Activated T-cell treated with anti-CD3 and anti-CD28 coated beads for 4 hours (primary cell): ENCODE measurements around the gene OR2V1.
"Not testable (repeated sequence)": the region's sequence is repeated elsewhere in the genome, so short reads cannot be mapped to it uniquely, and the experiment has no call there.

Experiments used
- DNase-seq: peaks from one replicate; pipeline ENCODE4 v3.0.0-alpha.2; 2020

OR2V1 gene

DNA sequence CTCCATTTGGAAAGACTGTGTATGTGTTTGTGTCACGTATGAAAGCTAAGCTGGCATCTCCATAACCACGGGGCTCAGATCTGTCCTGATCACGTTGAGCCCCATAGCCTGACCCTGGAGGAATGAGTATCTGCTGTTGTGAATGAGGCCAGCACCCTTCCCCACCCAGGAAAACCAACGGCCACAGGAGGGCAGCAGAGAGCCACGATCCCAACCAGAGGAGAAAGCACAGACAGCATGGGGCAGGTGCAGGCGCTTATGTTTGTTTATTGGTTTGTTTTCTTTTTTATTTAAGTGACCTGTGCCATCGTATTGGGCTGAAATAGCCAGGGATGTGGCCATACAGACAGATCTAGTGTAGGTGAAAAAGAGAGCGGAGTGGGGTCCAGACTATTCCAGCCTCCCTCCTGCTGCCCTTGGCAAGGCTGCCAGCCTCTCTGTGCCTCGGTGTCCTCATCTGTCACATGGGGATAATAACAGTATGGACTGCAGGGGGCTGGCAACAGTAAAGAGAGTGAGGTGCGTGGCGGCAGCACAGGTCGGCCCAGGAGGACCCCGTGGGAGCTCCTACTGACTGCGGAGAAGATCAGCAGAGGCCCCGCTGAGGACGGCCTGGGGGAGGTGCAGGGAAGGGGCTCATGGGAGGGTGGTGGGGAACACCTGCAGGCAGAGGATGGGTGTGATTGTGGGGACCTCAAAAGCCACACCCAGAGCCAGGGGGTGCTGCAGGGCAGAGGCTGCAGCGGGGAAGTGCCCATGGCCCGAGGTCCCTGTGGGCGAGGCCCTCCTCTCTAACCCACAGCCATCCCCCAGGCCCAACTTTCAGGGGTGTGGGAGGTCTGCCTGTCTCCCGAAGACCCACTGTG, 28.6 kb upstream of the OR2V1 start:
- peak; percentile 95 for DNase-seq

DNA sequence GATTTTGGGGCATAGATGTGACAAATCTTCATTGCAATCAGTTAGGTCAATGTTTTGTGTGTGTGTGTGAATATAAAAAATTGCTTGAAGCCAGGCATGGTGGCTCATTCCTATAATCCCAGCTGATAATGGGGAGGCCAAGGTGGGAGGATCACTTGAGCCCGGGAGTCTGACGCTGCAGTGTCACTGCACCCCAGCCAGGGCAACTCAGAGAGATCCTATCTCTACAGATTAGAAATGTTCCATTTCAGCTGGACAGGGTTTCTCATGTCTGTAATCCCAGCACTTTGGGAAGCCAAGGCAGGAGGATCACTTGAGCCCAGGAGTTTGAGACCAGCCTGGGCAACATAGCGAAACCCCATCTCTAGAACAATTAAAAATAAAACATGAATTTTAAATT, 27.9 kb upstream of the OR2V1 start:
- no peak for DNase-seq

GRCh38 chr5:181156758-181157157, 25.8 kb upstream of the OR2V1 start:
- DNase-seq = no peak

GRCh38 chr5:181153814-181154213, 22.8 kb upstream of the OR2V1 start:
- no peak for DNase-seq

DNA sequence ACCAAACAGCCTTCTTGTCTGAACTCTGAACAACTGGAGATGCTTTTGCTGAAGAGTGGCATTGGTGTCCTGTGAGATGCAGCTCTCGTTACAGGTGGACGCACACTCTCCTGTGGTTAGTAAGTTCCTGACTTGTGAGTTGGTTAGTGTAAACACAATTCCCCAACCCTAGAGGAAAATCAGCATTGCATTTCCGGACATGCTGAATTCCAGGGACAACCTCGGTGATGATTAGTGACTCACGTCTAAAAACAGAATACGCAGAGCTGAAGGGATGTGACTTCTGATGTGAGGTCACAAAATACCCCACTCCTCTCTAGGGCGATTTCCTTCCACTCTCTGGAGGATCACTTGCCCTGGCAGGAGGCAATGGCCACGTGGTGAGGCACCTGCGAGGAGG, 21.4 kb upstream of the OR2V1 start:
- DNase-seq = no peak

DNA sequence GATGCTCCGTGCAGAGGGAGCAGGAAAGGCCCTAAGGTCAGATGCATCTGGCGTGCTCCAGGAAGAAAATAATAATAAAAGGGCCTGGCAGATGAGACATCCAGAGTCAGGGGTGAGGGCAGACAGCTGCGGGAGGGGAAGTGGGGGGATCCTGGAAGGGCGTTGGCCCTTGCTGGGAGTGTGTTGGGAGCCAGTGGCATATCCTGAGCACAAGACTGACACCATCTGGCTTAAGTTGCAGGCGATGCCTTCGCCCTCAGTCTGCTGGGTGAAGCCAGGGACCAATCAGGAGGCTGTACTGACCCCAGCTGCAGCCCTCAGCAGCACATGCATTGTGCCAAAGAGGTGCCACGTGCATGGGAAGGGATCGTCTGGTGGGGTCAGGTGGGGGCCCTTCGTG, 20.2 kb upstream of the OR2V1 start:
- DNase-seq = no peak

- no peak for DNase-seq
These were observed 19.1 kb upstream of the OR2V1 start for GRCh38 chr5:181149806-181150733.

DNA sequence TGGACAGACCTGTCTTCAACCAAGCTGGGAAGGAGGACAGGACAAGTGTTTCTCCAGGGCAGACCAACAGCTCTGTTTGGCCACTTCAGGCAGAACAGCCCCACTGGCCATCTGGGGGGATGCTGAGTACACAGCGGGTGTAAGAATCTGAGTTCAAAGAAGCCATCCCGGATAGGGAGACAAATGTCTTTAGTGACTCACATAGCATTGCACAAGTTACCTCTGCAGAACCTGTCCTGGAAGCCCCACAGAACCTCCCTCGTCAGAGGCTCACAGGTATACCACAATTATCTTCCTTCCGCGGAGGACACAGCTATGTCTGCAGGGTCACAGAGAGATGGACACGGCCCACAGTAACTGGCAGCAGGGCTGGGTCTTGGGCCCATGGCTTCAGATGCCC, 18.4 kb upstream of the OR2V1 start:
- no peak for DNase-seq

DNA sequence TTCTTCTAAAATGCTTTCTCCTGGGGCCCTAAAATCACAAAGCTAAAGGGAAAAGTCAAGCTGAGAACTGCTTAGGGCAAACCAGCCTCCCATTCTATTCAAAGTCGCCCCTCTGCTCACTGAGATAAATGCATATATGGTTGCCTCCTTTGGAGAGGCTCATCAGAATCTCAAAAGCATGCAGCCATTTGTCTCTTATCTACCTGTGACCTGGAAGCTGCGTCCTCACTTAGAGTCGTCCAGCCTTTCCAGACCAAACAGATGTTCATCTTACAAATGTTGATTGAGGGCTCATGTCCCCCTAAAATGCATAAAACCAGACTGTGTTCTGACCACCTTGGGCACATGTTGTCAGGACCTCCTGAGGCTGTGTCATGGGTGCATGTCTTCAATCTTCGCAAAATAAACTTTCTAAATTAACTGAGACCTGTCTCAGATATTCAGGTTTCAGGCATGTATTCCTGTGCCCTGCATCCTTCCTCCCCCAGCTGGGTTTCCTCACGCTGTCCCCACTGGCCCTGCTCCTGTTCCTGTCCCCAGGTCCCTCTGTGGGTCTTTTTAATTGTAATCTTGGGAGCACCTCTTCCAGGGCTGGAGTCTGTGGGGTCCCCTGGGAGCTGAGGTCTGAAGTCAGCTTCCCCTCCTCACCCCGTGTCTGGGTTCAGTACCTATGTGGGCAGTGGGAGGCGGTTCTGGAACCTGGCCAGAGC, 16.1 kb upstream of the OR2V1 start, which contains the start of gene OR2V2:
Gene OR2V2 (plus strand): TSS at position 660 of the 710 bp plus-strand sequence. CDS start 7,357 bp downstream, outside the sequence.
- DNase-seq = not testable (repeated sequence)

GRCh38 chr5:181145133-181145532, 14.2 kb upstream of the OR2V1 start:
- no peak for DNase-seq

DNA sequence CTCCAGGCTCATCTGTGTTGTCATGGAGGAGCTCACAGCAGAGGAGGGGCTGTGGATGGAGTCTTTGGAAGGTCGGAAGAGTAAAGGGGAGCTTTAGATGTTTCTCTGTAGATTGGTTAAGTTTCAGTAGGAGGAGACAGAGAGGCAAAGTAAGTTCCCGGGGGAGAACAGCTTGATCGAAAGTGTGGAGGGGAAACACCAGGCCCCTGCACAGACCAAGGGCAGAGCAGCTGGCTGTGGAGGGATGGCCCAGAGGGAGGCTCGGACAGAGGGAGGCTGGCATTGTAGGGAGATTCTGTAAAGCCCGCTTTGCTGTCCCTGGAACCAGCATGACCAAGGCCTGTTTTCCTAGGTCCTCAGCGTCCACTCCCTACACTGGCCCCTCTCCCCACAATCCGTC, 11.1 kb upstream of the OR2V1 start:
- DNase-seq = no peak

GRCh38 chr5:181140766-181141165, 9.8 kb upstream of the OR2V1 start:
- no peak for DNase-seq

DNA sequence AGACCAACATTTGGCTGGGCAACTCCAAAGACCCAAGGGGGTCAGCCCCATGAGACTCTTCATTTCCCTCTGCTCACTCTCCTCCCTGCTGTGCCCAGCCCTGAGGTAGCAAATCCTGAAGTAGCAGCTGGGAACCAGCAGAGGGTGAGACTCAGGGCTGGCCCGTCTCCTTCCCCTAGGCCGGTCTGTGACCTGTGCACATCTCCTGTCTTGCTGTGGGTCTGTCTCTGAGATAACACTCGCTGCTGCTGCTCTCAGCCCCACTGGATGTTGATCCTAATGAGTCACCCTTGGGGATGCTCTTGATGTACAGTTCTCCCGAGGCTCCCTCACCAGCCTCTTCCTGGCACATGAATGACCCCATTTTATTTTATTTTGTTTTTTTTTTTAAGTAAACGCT, 7.3 kb upstream of the OR2V1 start:
- DNase-seq = no peak

DNA sequence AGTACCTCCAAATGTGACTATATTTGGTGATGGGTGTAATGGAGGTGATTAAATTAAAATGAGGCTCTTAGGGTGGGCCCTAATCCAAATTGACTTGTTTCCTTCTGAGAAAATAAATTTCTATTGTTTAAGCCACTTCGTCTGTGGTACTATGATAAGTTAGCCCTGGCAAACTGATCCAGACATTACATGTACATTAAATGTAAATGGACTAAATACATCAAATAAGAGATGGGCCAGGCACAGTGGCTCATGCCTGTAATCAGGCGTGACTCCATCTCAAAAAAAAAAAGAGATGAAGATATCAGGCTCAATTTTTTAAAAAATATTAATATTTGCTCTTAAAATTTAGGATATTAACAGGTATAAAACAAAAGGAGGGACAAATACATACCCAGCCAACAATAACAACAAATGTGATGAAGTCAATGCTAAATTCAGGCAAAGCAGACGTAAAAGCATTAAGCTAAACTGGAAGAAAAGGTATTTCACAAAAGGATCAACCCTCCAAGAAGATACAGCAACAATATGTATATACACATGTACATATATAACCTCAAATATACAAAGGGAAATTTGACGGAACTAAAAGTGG, 5.5 kb upstream of the OR2V1 start:
- no peak for DNase-seq

DNA sequence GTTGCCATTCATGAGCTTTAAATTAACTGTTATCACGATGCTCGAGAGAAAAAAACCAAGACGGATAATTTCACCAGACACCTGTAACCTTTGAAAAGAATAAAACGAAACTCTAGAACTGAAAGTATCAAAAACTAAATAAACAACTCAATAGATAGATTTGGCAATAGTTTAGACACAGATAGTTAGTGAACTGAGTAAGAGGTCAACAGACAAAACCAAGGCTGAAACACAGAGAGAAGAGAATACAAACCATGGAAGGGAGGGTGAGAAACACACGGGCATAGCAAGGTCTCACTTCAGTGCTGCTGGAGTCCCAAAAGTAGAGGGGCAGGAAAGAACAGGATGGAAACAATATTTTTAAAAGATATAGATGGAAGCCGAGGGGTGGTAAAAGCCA, 3.3 kb upstream of the OR2V1 start:
- DNase-seq = no peak

- DNase-seq = no peak
These were observed 2.8 kb upstream of the OR2V1 start for GRCh38 chr5:181133610-181134231.

GRCh38 chr5:181133083-181133482, 2.1 kb upstream of the OR2V1 start:
- no peak for DNase-seq

DNA sequence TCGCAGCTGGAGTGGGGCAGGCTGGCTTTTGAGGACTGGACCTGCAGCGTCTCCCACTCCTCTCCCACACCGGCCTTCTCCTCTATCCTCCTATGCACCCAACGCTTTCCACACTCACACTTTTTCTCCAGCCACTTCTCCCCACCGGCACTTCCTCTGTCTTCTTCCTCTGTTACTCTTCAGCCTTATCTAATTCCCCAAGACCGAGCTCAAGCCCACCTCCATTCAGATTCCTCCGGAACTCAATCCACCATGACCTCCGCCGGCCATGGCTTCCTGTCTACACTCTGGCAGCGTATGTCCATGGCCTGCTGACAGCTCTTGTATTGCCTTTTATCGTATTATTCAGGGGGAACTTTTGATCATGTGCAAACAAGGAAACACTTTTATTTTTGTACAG, 545 bp upstream of the OR2V1 start:
- DNase-seq = no peak

DNA sequence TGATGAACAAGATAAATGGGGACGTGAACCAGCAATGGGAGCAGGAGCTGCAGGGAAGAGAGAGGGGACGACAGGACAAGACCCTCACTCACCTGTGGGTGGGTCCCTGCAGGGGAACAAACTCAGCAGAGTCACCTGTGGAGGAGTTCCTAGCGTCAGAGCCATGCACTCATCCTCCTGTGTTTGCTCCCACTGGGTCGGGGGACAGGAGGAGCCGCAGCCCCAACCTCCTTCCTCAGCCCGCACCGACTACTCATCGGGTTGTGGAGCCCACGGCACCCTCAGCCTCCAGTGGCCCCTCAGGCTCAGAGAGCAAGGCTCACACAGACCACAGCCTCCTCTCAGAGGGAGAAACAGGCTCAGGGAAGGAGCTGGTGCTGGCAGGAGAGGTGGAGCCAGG, 888 bp downstream of the OR2V1 start:
- DNase-seq = not testable (repeated sequence)

DNA sequence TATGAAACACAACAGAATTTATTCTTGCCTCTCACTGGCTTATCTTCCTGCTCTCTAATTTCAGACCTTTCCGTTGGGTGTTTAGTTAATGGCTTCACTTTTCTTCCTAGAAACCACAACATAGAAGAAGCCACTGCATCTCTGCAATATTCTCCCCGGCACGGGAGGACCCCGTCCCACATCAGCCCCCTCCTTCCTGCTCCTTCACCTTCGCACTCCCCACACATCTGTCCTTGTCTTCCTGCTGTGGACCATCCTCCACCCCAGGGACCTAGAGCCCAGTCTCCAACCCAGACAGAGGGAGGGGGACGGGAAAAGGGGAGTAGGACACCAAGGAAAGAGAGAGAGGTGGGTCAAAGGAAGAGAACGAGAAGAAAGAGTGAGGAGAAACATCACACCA, 1.4 kb downstream of the OR2V1 start:
- no peak for DNase-seq

DNA sequence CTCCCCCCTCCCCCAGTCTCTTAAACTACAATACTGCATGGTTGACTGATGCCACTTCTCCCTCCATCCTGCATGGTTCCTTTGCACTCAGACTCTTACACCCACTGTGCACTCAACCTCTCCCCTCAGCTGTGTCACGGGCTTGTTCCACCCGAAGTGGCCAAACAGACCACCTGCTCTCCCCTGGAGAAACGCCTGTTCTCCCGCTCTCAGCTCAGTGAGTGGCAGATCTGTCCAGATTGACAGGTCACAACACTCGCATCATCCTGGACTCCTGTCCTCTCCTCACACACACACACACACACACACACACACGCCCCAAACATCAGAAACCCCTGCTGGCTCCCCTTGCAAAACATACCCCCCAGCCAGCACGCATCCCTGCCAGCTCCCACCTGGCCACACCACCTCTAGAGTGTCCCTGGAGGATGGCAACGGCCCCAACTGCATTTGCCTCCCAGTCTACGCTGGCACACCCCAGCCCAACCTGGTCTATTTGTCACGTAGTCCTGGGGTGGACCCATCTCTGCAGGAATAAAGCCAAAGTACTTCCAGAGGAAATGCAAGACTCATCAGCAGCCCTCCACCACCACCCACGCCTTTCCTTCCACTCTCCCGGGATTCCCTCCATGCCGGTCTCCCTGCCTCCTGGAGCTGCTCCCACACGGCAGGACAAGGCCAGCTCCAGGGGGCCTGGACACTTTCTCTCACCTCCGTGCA, 2.9 kb downstream of the OR2V1 start:
- DNase-seq = no peak

DNA sequence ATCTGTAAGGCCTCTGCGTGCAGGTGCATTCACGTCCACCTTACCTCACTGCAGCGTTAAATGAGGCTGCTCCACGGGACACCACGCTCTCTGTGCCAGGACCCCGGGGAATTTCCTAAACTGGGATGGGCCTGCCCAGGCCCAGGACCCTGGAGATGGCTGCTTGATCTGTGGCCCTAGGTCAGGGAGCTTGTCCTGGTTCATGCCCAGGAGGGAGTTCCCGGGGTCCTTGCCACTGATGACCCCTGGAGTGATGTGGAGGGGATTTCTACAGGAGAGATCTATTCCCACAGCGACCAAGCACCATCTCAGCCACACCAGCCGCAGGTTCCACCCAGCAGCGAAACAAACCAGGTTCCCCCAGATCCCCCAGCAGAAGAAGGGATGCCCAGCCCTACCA, 3.5 kb downstream of the OR2V1 start:
- DNase-seq = no peak
